ENCODE results near the gene BLOC1S3.

DNA sequence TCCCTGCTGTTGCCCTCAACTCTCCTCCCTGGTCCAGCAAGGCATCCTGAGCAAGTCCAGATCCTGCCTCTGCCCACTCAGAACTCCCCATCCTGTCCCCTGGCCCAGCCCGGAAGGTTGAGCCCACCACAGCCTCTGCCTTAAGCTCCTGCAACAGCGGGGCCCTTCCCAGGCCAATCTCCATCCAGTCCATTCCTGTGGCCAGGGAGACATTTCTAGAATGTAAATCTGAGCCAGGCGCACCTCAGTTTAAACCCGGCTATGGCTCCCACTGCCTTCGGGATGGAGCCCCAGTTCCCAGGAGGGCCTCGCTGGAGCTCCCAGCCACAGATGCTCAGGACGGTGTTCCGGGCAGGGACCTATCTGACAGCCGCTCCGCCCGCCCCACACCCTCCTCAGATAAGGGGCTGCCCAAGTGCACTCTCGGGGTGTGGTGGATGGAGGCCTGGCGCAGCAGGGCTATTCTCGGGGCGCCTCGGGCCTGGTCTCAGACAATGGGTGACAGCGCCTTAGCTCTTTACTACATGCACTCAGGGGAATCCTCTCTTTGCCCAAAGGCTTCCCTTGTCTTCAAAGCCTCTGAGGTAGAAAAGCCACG, 5.9 kb upstream of the BLOC1S3 start:
- TF ChIP-seq, protein P1, sequence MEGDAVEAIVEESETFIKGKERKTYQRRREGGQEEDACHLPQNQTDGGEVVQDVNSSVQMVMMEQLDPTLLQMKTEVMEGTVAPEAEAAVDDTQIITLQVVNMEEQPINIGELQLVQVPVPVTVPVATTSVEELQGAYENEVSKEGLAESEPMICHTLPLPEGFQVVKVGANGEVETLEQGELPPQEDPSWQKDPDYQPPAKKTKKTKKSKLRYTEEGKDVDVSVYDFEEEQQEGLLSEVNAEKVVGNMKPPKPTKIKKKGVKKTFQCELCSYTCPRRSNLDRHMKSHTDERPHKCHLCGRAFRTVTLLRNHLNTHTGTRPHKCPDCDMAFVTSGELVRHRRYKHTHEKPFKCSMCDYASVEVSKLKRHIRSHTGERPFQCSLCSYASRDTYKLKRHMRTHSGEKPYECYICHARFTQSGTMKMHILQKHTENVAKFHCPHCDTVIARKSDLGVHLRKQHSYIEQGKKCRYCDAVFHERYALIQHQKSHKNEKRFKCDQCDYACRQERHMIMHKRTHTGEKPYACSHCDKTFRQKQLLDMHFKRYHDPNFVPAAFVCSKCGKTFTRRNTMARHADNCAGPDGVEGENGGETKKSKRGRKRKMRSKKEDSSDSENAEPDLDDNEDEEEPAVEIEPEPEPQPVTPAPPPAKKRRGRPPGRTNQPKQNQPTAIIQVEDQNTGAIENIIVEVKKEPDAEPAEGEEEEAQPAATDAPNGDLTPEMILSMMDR (IDR thresholded peaks at IDR 0.05; ENCODE audit: low read depth, low read length) = no peak
- TF ChIP-seq EZH2phosphoT487 (IDR thresholded peaks at IDR 0.05; ENCODE audit: low read depth) = no peak

All from OCI-LY3 (cell line).